ENCODE measurements around the gene APOC3.

- TF ChIP-seq ZNF274 (IDR thresholded peaks at IDR 0.05; ENCODE audit: low read depth, low read length) (no peak), YY1 (IDR thresholded peaks at IDR 0.05; ENCODE audit: insufficient read depth, insufficient read length) (no peak), SUZ12 (IDR thresholded peaks at IDR 0.05; ENCODE audit: extremely low read depth, insufficient read depth, insufficient read length) (no peak)
Measured at GRCh38 chr11:116861539-116861938, 31.8 kb downstream of the APOC3 start.
